ENCODE results near the gene TPRG1L. TPM values are rescaled to one million over a fixed set of nuclear protein-coding genes. Genes with fewer than 3 reads are reported as not detected.
"Not testable (repeated sequence)": the region's sequence is repeated elsewhere in the genome, so short reads cannot be mapped to it uniquely, and the experiment has no call there.

TPRG1L gene
- polyA plus RNA-seq (2013, experiment 1 of 2) = 46.4 TPM
- 47.7 TPM for polyA plus RNA-seq (2013, experiment 2 of 2)

DNA sequence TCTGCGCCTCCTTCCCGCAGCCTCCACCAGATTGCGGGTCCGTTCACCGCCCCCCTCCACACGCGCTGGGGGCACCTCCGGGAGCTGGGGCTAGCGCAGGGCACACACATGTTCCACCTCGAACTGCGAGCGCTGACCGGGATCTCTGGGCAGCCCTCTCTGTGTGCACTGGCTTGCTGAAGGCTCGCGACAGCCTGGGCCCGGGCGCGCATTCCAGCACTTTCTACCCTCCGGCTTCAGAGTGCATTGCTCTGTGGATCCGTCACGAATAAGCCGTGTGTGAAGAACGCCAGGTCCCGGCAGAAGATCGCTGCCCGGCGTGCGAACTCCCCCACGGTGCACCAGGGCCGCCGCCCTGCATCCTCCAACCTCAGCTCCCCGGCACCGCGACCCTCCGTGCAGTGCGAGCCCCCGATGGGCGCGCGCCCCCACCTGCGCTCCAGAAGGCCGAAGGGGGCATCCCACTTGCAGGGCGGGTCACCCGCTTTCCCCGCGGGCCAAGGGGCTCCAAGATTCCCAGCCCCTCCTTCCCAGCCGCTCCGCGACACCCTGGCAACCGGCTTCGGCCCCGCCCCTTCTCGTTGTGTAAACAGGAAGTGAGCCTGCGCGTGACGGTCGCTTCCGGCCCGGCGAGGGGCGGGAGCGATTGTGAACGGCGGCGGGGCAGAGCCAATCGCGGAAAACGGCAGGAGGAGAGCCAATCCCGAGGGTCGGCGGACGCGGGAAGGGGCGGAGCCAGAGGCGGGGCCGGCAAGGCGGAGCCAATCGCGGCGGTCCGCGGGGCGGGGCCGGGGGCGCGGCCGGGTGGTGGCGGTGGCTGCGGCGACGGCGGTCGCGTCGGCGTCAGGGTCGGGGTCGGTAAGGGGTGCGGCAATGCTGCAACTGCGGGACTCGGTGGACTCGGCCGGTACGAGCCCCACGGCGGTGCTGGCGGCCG lies at the start of gene TPRG1L:
Gene TPRG1L, plus strand, starts transcription at position 816 of the 937 bp plus-strand sequence. Its CDS starts 58 bp downstream, at position 874.
- peak within 1 kb of the TSS; percentile 93 for H3K9ac ChIP-seq (ENCODE audit: low read length)
- peak within 1 kb of the TSS in 1 of 2 experiments; percentile 66 for H2BK12ac ChIP-seq (ENCODE audit: low read length in 2 of 2)
- peaks cover 30% of the 10 kb centered on the region for H3K79me1 ChIP-seq (replicated peaks; ENCODE audit: low read length, poor library complexity, severe bottlenecking)
- peak within 1 kb of the TSS; percentile 72 to 73 for H3K18ac ChIP-seq (ENCODE audit: low read depth in 1 of 2, low read length in 2 of 2)
- H3K27ac ChIP-seq (ENCODE audit: low read length, poor library complexity, severe bottlenecking) = no peak within 1 kb of the TSS
- H3K9me3 ChIP-seq (ENCODE audit: control insufficient read depth, low read length) = no peaks in the 10 kb centered on the region
- no peak within 1 kb of the TSS for H2AK5ac ChIP-seq (ENCODE audit: low read length, severe bottlenecking)
- H3K23ac ChIP-seq (ENCODE audit: low read length in 2 of 2) = peak within 1 kb of the TSS in 1 of 2 experiments; percentile 79
- peaks cover 26 to 28% of the 10 kb centered on the region in 2 experiments for H3K36me3 ChIP-seq (ENCODE audit: control insufficient read depth in 1 of 2, insufficient read depth in 2 of 2, low read depth in 1 of 2, low read length in 2 of 2)
- peak within 1 kb of the TSS; percentile 96 for H3K4me2 ChIP-seq (ENCODE audit: low read length, poor library complexity, severe bottlenecking)
- peak within 1 kb of the TSS in 1 of 2 experiments; percentile 68 for H3K4ac ChIP-seq (ENCODE audit: low read depth in 1 of 2, low read length in 2 of 2)
- peak within 1 kb of the TSS; percentile 89 to 90 for H3K4me3 ChIP-seq (ENCODE audit: insufficient read depth in 1 of 2, low read depth in 1 of 2, low read length in 2 of 2)
- peak within 1 kb of the TSS; percentile 73 for H2BK15ac ChIP-seq (ENCODE audit: low read depth, poor library complexity, severe bottlenecking)
- peaks cover 13% of the 10 kb centered on the region for H3K4me1 ChIP-seq (ENCODE audit: control insufficient read depth, insufficient read depth, low read depth, low read length)
- peaks cover 0 to 8% of the 10 kb centered on the region in 2 experiments for H3K27me3 ChIP-seq (ENCODE audit: control insufficient read depth in 1 of 2, insufficient read depth in 1 of 2, low read length in 2 of 2)
- DNase-seq = peak; percentile 96
- peak within 1 kb of the TSS; percentile 74 for H2AFZ ChIP-seq (ENCODE audit: low read depth, low read length)
- H2BK5ac ChIP-seq (ENCODE audit: low read depth, low read length, poor library complexity, severe bottlenecking) = no peak within 1 kb of the TSS
- peak within 1 kb of the TSS; percentile 70 for H4K8ac ChIP-seq (ENCODE audit: low read length)
- 1% methylated on average over 70 of the region's 108 CpGs for WGBS
- H3K14ac ChIP-seq (ENCODE audit: low read length in 2 of 2) = peak within 1 kb of the TSS in 1 of 2 experiments; percentile 92
- H4K91ac ChIP-seq (ENCODE audit: low read length) = peak within 1 kb of the TSS; percentile 34
- H2BK120ac ChIP-seq (ENCODE audit: low read depth, low read length) = no peak within 1 kb of the TSS

- not testable (repeated sequence) for H3K36me3 ChIP-seq (ENCODE audit: control insufficient read depth in 1 of 2, insufficient read depth in 2 of 2, low read depth in 1 of 2, low read length in 2 of 2); H3K4ac ChIP-seq (ENCODE audit: low read depth in 1 of 2, low read length in 2 of 2); H3K79me1 ChIP-seq (replicated peaks; ENCODE audit: low read length, poor library complexity, severe bottlenecking); H3K4me3 ChIP-seq (ENCODE audit: insufficient read depth in 1 of 2, low read depth in 1 of 2, low read length in 2 of 2); H3K14ac ChIP-seq (ENCODE audit: low read length in 2 of 2); H3K27ac ChIP-seq (ENCODE audit: low read length, poor library complexity, severe bottlenecking); H2BK120ac ChIP-seq (ENCODE audit: low read depth, low read length); H4K91ac ChIP-seq (ENCODE audit: low read length); H3K9ac ChIP-seq (ENCODE audit: low read length); DNase-seq; H4K8ac ChIP-seq (ENCODE audit: low read length); H2AFZ ChIP-seq (ENCODE audit: low read depth, low read length); H3K23ac ChIP-seq (ENCODE audit: low read length in 2 of 2); H3K18ac ChIP-seq (ENCODE audit: low read depth in 1 of 2, low read length in 2 of 2); H3K4me1 ChIP-seq (ENCODE audit: control insufficient read depth, insufficient read depth, low read depth, low read length); H2BK15ac ChIP-seq (ENCODE audit: low read depth, poor library complexity, severe bottlenecking); H2AK5ac ChIP-seq (ENCODE audit: low read length, severe bottlenecking); H2BK12ac ChIP-seq (ENCODE audit: low read length in 2 of 2); H2BK5ac ChIP-seq (ENCODE audit: low read depth, low read length, poor library complexity, severe bottlenecking); H3K9me3 ChIP-seq (ENCODE audit: control insufficient read depth, low read length); H3K4me2 ChIP-seq (ENCODE audit: low read length, poor library complexity, severe bottlenecking)
- H3K27me3 ChIP-seq (ENCODE audit: control insufficient read depth in 1 of 2, insufficient read depth in 1 of 2, low read length in 2 of 2) = peaks cover 13 to 37% of the 10 kb centered on the region in 2 experiments
- WGBS = 69% methylated on average over 6 of the region's 6 CpGs
These were observed 49.3 kb upstream of the TPRG1L start for GRCh38 chr1:3575515-3575914.

DNA sequence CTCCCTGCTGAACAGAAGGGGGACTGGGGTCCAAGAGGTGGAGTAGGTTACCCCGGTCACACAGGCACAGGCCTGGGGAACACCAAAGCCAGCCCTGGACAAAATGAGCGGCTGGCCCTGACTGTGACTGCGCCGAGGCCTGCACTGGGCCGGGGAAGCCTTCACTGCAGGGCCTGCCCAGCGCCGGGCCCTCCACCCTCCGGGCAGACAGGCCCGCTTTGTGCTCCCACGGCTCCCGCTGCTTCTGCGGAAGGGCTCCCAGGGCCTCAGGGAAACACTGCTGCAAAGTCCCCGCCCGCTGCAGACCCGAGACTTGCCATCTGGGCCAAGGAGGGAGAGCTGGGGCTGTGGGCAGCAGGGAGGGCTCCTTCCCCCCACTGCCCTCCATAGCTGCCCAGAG lies 48.8 kb upstream of the TPRG1L start:
- no peak overlapping the region for H2AK5ac ChIP-seq (ENCODE audit: low read length, severe bottlenecking)
- no peak for DNase-seq
- no peak overlapping the region for H3K4ac ChIP-seq (ENCODE audit: low read depth in 1 of 2, low read length in 2 of 2)
- peaks cover 1% of the 10 kb centered on the region for H3K4me1 ChIP-seq (ENCODE audit: control insufficient read depth, insufficient read depth, low read depth, low read length)
- H2AFZ ChIP-seq (ENCODE audit: low read depth, low read length) = no peak overlapping the region
- no peak overlapping the region for H2BK120ac ChIP-seq (ENCODE audit: low read depth, low read length)
- 93% methylated on average over 12 of the region's 15 CpGs for WGBS
- peaks cover 9 to 35% of the 10 kb centered on the region in 2 experiments for H3K27me3 ChIP-seq (ENCODE audit: control insufficient read depth in 1 of 2, insufficient read depth in 1 of 2, low read length in 2 of 2)
- no peak overlapping the region for H3K14ac ChIP-seq (ENCODE audit: low read length in 2 of 2)
- no peak overlapping the region for H3K4me3 ChIP-seq (ENCODE audit: insufficient read depth in 1 of 2, low read depth in 1 of 2, low read length in 2 of 2)
- H3K27ac ChIP-seq (ENCODE audit: low read length, poor library complexity, severe bottlenecking) = no peak overlapping the region
- H3K9me3 ChIP-seq (ENCODE audit: control insufficient read depth, low read length) = no peaks in the 10 kb centered on the region
- no peak overlapping the region for H4K8ac ChIP-seq (ENCODE audit: low read length)
- H2BK5ac ChIP-seq (ENCODE audit: low read depth, low read length, poor library complexity, severe bottlenecking) = no peak overlapping the region
- H3K36me3 ChIP-seq (ENCODE audit: control insufficient read depth in 1 of 2, insufficient read depth in 2 of 2, low read depth in 1 of 2, low read length in 2 of 2) = no peaks in the 10 kb centered on the region
- no peak overlapping the region for H3K4me2 ChIP-seq (ENCODE audit: low read length, poor library complexity, severe bottlenecking)
- no peaks in the 10 kb centered on the region for H3K79me1 ChIP-seq (replicated peaks; ENCODE audit: low read length, poor library complexity, severe bottlenecking)
- no peak overlapping the region for H3K9ac ChIP-seq (ENCODE audit: low read length)
- H2BK12ac ChIP-seq (ENCODE audit: low read length in 2 of 2) = no peak overlapping the region
- H3K18ac ChIP-seq (ENCODE audit: low read depth in 1 of 2, low read length in 2 of 2) = no peak overlapping the region
- H3K23ac ChIP-seq (ENCODE audit: low read length in 2 of 2) = no peak overlapping the region
- no peak overlapping the region for H2BK15ac ChIP-seq (ENCODE audit: low read depth, poor library complexity, severe bottlenecking)
- no peak overlapping the region for H4K91ac ChIP-seq (ENCODE audit: low read length)

GRCh38 chr1:3577300-3577699 lies 47.5 kb upstream of the TPRG1L start:
- Histone ChIP-seq H2BK15ac (ENCODE audit: low read depth, poor library complexity, severe bottlenecking) (no peak overlapping the region), H3K27ac (ENCODE audit: low read length, poor library complexity, severe bottlenecking) (no peak overlapping the region), H4K8ac (ENCODE audit: low read length) (no peak overlapping the region)

More at GRCh38 chr1:3577300-3577699, 47.5 kb upstream of the TPRG1L start:
- H2BK5ac ChIP-seq (ENCODE audit: low read depth, low read length, poor library complexity, severe bottlenecking) = no peak overlapping the region
- 93% methylated on average over 7 of the region's 7 CpGs for WGBS
- no peak overlapping the region for H3K4ac ChIP-seq (ENCODE audit: low read depth in 1 of 2, low read length in 2 of 2)
- H3K14ac ChIP-seq (ENCODE audit: low read length in 2 of 2) = no peak overlapping the region
- H3K36me3 ChIP-seq (ENCODE audit: control insufficient read depth in 1 of 2, insufficient read depth in 2 of 2, low read depth in 1 of 2, low read length in 2 of 2) = no peaks in the 10 kb centered on the region
- no peak overlapping the region for H4K91ac ChIP-seq (ENCODE audit: low read length)
- no peak overlapping the region for H3K4me3 ChIP-seq (ENCODE audit: insufficient read depth in 1 of 2, low read depth in 1 of 2, low read length in 2 of 2)
- H3K9ac ChIP-seq (ENCODE audit: low read length) = no peak overlapping the region
- no peak overlapping the region for H2BK120ac ChIP-seq (ENCODE audit: low read depth, low read length)
- H3K27me3 ChIP-seq (ENCODE audit: control insufficient read depth in 1 of 2, insufficient read depth in 1 of 2, low read length in 2 of 2) = peaks cover 9 to 37% of the 10 kb centered on the region in 2 experiments
- DNase-seq = no peak
- H2AK5ac ChIP-seq (ENCODE audit: low read length, severe bottlenecking) = no peak overlapping the region
- H3K4me1 ChIP-seq (ENCODE audit: control insufficient read depth, insufficient read depth, low read depth, low read length) = peaks cover 1% of the 10 kb centered on the region
- no peaks in the 10 kb centered on the region for H3K79me1 ChIP-seq (replicated peaks; ENCODE audit: low read length, poor library complexity, severe bottlenecking)
- no peak overlapping the region for H3K4me2 ChIP-seq (ENCODE audit: low read length, poor library complexity, severe bottlenecking)
- no peak overlapping the region for H3K18ac ChIP-seq (ENCODE audit: low read depth in 1 of 2, low read length in 2 of 2)
- H3K9me3 ChIP-seq (ENCODE audit: control insufficient read depth, low read length) = no peaks in the 10 kb centered on the region
- H3K23ac ChIP-seq (ENCODE audit: low read length in 2 of 2) = no peak overlapping the region
- no peak overlapping the region for H2BK12ac ChIP-seq (ENCODE audit: low read length in 2 of 2)
- no peak overlapping the region for H2AFZ ChIP-seq (ENCODE audit: low read depth, low read length)

All from mesenchymal stem cell (in vitro differentiated cells and primary cell).